SK-N-MC (cell line): ENCODE results near the gene DHX9.
"Not testable (repeated sequence)": the region's sequence is repeated elsewhere in the genome, so short reads cannot be mapped to it uniquely, and the experiment has no call there.

ENCODE experiments used
- DNase-seq: peaks from one replicate; pipeline ENCODE4 v3.0.0-alpha.2; 2011; ENCODE audit warnings: low read depth, low spot score
- H3K27ac ChIP-seq: fragments of 200-600 bp; sonication (generic); 2 replicates; pipeline ENCODE4 v1.5.1; 2016; ENCODE audit warnings: mixed run types
- H3K36me3 ChIP-seq: fragments of 200-600 bp; sonication (generic); 2 replicates; pipeline ENCODE4 v1.6.1; 2017; ENCODE audit warnings: antibody characterized with exemption, low read length, mixed read lengths; ENCODE audit not compliant: insufficient read depth
- H3K4me3 ChIP-seq: fragments of 200-600 bp; sonication (generic); 2 replicates; pipeline ENCODE4 v1.5.1; 2016
- H3K9ac ChIP-seq: fragments of 200-600 bp; sonication (generic); 2 replicates; pipeline ENCODE4 v1.8.0; 2017; ENCODE audit warnings: mixed run types, mixed read lengths; ENCODE audit not compliant: insufficient read length
- H3K9me3 ChIP-seq: fragments of 200-600 bp; sonication (generic); 2 replicates; pipeline ENCODE4 v1.6.1; 2017; ENCODE audit warnings: low read depth, mild to moderate bottlenecking, antibody characterized with exemption, low read length, moderate library complexity, mixed read lengths
- EZH2 ChIP-seq: fragments of 200-600 bp; sonication (generic); IDR thresholded peaks from one replicate; pipeline ENCODE4 v1.6.1; 2017; ENCODE audit warnings: antibody characterized with exemption
- FOXP2 ChIP-seq: optimal IDR thresholded peaks from 2 replicates; pipeline ENCODE3; 2011; ENCODE audit warnings: mild to moderate bottlenecking, moderate library complexity; ENCODE audit not compliant: insufficient read depth; ENCODE audit errors: extremely low read length, control extremely low read depth
- POLR2AphosphoS5 ChIP-seq: IDR thresholded peaks from 2 replicates; pipeline ENCODE4 v1.6.1; 2012; ENCODE audit warnings: mild to moderate bottlenecking, low read depth, low read length, borderline replicate concordance

The DHX9 gene

DNA sequence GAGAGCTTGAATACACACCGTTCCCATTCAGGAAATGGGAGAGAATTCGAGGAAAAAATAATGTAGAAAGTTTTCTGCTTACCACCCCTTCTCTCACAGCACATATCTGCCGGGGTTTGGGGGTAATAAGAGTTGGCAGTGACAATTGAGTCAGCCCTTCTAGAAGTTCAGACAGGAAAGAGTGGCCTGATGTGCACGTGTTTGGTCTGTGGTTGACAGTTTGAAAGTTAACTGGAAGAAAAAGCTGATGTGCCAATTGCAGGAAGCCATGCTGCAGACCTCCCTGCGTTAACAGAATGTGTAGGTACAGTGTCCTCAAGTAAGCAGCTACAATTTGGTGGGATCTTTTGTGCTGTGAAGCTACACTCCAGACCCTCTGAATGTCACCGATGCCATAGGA, 50.9 kb downstream of the DHX9 start:
- peak overlapping the region; percentile 61 for H3K27ac ChIP-seq
- no peaks in the 10 kb centered on the region for H3K9me3 ChIP-seq
- H3K36me3 ChIP-seq: peaks cover 50% of the 10 kb centered on the region
- TF ChIP-seq FOXP2 (no peak), POLR2AphosphoS5 (no peak), EZH2 (no peak)
- H3K4me3 ChIP-seq: no peak overlapping the region
- no peak for DNase-seq
- no peak overlapping the region for H3K9ac ChIP-seq

- H3K9me3 ChIP-seq: no peaks in the 10 kb centered on the region
- no peak overlapping the region for H3K27ac ChIP-seq
- no peak for DNase-seq
- peaks cover 40% of the 10 kb centered on the region for H3K36me3 ChIP-seq
- no peak overlapping the region for H3K9ac ChIP-seq
- TF ChIP-seq FOXP2 (no peak), POLR2AphosphoS5 (no peak), EZH2 (no peak)
- H3K4me3 ChIP-seq: no peak overlapping the region
These were observed 51.9 kb downstream of the DHX9 start for GRCh38 chr1:182890927-182891610.

DNA sequence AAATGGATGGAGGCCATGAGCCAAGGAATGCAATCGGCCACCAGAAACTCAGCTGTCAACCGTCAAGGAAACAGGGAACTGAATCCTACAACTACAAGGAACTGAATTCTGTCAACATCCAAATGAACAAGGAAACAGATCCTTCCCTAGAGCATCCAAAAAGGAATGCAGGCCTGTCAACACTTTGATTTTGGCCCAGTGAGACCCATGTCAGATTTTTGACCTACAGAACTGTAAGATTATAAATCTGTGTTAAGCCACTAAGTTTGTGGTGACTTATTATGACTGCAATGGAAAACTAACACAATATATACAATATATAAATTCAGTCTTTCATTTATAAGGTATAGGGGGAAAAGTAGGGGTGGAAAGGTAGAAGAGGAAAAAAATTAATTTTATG, 58.5 kb downstream of the DHX9 start:
- H3K4me3 ChIP-seq: no peak overlapping the region
- TF ChIP-seq POLR2AphosphoS5: no peak
- H3K36me3 ChIP-seq: no peaks in the 10 kb centered on the region

GRCh38 chr1:182901946-182902345, 62.8 kb downstream of the DHX9 start:
- H3K9me3 ChIP-seq, H3K36me3 ChIP-seq, H3K9ac ChIP-seq, H3K27ac ChIP-seq, H3K4me3 ChIP-seq, DNase-seq: not testable (repeated sequence)

More for the DNA sequence above, 58.5 kb downstream of the DHX9 start:
- no peak overlapping the region for H3K27ac ChIP-seq
- no peak overlapping the region for H3K9ac ChIP-seq
- H3K9me3 ChIP-seq: no peaks in the 10 kb centered on the region
- no peak for DNase-seq

DNA sequence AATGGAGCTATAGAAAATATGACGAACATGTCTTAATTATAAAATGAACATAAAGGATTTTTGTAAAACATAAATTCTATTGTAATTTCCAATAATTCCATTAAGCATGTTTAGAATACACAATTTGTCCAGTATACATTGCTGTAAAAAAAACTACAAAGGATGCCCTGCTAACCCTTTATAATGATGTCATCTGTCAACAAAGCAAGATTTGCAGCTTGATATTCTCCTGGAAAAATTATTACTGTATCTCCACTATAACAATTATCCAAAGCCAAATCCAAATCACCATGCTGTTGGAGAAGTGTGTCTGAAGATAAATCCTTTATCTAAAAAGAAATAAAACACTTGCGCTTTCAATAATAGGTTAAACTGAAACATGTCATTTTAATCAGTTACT, 66.2 kb downstream of the DHX9 start:
- no peak for DNase-seq
- Histone ChIP-seq H3K9me3 (no peaks in the 10 kb centered on the region), H3K9ac (no peak overlapping the region), H3K4me3 (no peak overlapping the region), H3K36me3 (no peaks in the 10 kb centered on the region), H3K27ac (no peak overlapping the region)
- TF ChIP-seq FOXP2 (no peak), EZH2 (no peak), POLR2AphosphoS5 (no peak)

- Histone ChIP-seq H3K36me3 (no peaks in the 10 kb centered on the region), H3K4me3 (no peak overlapping the region), H3K27ac (no peak overlapping the region), H3K9ac (no peak overlapping the region), H3K9me3 (0 out of 2 replicates have a peak, but pooled peaks cover 3% of the 10 kb centered on the region)
- no peak for DNase-seq
- no peak for TF ChIP-seq EZH2
- no peak for TF ChIP-seq POLR2AphosphoS5
- no peak for TF ChIP-seq FOXP2
These were observed 70.4 kb downstream of the DHX9 start for GRCh38 chr1:182909578-182909977.

GRCh38 chr1:182910143-182910542, 71.0 kb downstream of the DHX9 start:
- Histone ChIP-seq H3K9ac (no peak overlapping the region), H3K4me3 (no peak overlapping the region), H3K9me3 (0 out of 2 replicates have a peak, but pooled peaks cover 3% of the 10 kb centered on the region), H3K27ac (no peak overlapping the region), H3K36me3 (no peaks in the 10 kb centered on the region)
- TF ChIP-seq FOXP2 (no peak), EZH2 (no peak), POLR2AphosphoS5 (no peak)
- no peak for DNase-seq

GRCh38 chr1:182913401-182913800, 74.3 kb downstream of the DHX9 start:
- no peak for TF ChIP-seq POLR2AphosphoS5
- TF ChIP-seq FOXP2: no peak
- no peak for TF ChIP-seq EZH2
- no peaks in the 10 kb centered on the region for H3K36me3 ChIP-seq
- no peak overlapping the region for H3K4me3 ChIP-seq

DNA sequence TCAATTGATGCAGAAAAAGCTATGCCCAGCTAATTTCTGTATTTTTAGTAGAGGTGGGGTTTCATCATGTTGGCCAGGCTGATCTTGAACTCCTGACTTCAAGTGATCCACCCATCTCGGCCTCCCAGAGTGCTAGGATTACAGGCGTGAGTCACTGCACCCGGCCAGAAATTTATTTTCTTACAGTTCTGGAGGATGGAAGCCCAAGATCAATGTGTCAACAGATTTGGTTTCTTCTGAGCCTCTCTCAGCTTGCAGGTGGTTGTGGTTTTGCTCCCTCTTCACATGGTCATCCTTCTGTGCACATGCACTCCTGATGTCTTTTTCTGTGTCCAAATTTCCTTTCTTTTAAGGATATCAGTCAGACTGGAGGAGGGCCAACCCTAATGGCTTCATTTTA, 78.2 kb downstream of the DHX9 start:
- H3K4me3 ChIP-seq: no peak overlapping the region
- H3K9ac ChIP-seq: no peak overlapping the region
- H3K9me3 ChIP-seq: 0 out of 2 replicates have a peak, but pooled peaks cover 3% of the 10 kb centered on the region
- TF ChIP-seq FOXP2 (no peak), EZH2 (no peak), POLR2AphosphoS5 (no peak)
- H3K27ac ChIP-seq: no peak overlapping the region
- no peaks in the 10 kb centered on the region for H3K36me3 ChIP-seq
- no peak for DNase-seq

More at GRCh38 chr1:182913401-182913800, 74.3 kb downstream of the DHX9 start:
- no peak overlapping the region for H3K27ac ChIP-seq
- no peak for DNase-seq
- 0 out of 2 replicates have a peak, but pooled peaks cover 3% of the 10 kb centered on the region for H3K9me3 ChIP-seq
- H3K9ac ChIP-seq: no peak overlapping the region
